ENCODE data around the gene CARTPT.

CARTPT gene

DNA sequence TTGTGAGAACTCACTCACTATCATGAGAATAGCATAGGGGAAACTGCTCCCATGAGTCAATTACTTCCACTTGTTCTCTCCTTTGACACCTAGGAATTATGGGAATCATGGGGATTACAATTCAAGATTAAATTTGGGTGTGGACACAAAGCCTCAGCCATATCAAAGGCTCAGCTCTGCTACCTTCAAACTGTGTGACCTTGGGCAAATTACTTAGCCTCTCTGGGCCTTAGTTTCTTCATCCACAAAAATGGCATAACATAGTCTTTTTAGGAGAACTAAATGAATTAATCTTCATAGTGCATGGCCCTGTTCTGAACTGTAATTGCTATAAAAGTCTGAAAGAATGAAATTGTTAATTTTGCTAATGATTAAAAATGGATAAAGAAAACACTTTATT, 18.3 kb upstream of the CARTPT start:
- Mint-ChIP-seq H3K9me3 (no peaks in the 10 kb centered on the region), H3K27me3 (ENCODE audit: low read depth) (peaks cover 3% of the 10 kb centered on the region), H3K36me3 (ENCODE audit: low read depth) (no peaks in the 10 kb centered on the region), H3K27ac (no peak overlapping the region), H3K4me3 (no peak overlapping the region), H3K4me1 (no peaks in the 10 kb centered on the region)
- TF ChIP-seq, protein P1, sequence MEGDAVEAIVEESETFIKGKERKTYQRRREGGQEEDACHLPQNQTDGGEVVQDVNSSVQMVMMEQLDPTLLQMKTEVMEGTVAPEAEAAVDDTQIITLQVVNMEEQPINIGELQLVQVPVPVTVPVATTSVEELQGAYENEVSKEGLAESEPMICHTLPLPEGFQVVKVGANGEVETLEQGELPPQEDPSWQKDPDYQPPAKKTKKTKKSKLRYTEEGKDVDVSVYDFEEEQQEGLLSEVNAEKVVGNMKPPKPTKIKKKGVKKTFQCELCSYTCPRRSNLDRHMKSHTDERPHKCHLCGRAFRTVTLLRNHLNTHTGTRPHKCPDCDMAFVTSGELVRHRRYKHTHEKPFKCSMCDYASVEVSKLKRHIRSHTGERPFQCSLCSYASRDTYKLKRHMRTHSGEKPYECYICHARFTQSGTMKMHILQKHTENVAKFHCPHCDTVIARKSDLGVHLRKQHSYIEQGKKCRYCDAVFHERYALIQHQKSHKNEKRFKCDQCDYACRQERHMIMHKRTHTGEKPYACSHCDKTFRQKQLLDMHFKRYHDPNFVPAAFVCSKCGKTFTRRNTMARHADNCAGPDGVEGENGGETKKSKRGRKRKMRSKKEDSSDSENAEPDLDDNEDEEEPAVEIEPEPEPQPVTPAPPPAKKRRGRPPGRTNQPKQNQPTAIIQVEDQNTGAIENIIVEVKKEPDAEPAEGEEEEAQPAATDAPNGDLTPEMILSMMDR (IDR thresholded peaks at IDR 0.05; ENCODE audit: unreplicated experiment in 3 of 3) = no peak

DNA sequence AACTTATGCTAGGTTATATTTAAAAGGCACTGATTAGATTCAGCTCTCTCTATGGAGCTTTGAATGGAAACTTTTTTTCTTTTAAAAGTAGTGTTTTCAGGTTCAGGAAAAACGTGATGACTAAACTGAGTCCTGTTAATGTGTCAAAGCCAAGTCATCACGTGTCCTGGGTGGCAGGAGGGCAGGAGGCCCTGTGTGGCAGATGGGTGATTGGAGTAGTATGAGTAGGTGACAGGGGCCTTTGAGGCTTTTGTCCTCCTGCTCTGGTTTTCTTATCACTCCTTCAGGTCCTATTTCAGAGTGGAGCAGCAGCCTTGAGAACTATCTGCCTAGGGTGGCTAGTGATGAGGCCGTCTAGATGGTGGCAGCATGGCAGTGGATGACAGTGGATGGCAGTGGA, 17.7 kb upstream of the CARTPT start:
- Mint-ChIP-seq H3K9me3 (no peaks in the 10 kb centered on the region), H3K27ac (no peak overlapping the region), H3K4me3 (no peak overlapping the region), H3K36me3 (ENCODE audit: low read depth) (no peaks in the 10 kb centered on the region), H3K4me1 (no peaks in the 10 kb centered on the region), H3K27me3 (ENCODE audit: low read depth) (peaks cover 3% of the 10 kb centered on the region)
- TF ChIP-seq, protein P1 (IDR thresholded peaks at IDR 0.05; ENCODE audit: unreplicated experiment in 3 of 3) = no peak

DNA sequence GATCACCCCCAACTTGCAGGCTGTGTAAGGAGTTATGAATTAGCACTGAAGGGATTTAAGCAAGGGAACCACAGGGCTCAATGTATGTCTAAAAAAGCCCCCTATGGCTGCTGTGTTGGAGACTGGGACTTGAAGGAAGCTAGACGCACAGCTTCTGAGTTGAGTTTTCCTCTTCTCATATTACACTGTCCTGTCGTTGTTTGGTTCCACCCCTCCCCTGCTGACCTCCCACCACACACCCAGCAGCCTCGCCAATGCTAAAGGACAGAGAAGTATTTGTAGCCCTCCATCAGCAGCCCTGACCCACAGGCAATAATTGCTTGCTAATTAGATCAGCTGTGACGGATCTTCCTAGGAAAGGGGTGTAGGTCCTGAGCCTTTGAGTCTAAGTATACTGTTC, 15.1 kb upstream of the CARTPT start:
- Mint-ChIP-seq H3K36me3 (ENCODE audit: low read depth) (no peaks in the 10 kb centered on the region), H3K4me3 (no peak overlapping the region), H3K27ac (no peak overlapping the region), H3K4me1 (no peaks in the 10 kb centered on the region), H3K9me3 (no peaks in the 10 kb centered on the region), H3K27me3 (ENCODE audit: low read depth) (peaks cover 4% of the 10 kb centered on the region)
- TF ChIP-seq, protein P1 (IDR thresholded peaks at IDR 0.05; ENCODE audit: unreplicated experiment in 3 of 3) = no peak

DNA sequence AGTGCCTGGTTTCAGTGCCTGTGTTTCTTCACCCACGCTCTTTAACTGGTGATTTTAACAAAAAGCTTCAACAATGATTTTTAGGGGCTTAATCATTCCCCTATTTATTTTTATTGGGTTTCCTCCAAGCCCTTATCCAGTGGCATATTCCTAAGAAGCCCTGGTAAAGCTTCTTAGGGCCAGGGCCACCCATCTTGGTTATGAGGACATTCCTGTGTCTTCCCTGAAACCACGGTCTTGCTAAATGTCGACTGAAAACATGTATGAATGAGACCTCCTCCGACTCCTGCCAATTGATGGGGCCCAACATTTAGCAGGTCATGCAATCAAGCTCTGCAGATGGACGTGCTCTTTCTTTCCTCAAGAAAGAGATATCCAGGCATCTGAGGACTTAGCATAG, 13.7 kb upstream of the CARTPT start:
- Mint-ChIP-seq H3K27me3 (ENCODE audit: low read depth) (peaks cover 8% of the 10 kb centered on the region), H3K4me1 (no peaks in the 10 kb centered on the region)
- TF ChIP-seq, protein P1 (IDR thresholded peaks at IDR 0.05; ENCODE audit: unreplicated experiment in 3 of 3) = no peak

DNA sequence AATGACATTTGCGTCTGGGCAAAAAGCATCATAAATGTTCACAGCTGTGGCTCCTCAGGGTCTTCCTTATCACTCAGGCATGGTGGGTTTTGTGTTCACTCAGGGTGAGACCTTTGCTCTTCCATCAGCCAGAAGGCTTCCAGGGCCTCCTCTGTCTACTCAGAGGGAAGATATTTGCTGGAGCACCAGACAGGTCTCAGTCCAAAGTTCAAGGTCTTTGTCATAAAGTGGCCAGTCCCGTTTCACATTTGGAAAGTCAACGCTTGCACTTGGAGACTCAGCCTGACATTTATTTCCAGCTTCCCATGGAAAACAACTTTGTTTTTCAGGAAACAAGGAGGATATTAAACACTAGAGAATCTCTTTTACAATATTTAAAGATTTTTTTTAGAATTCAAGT, 12.2 kb upstream of the CARTPT start:
- TF ChIP-seq, protein P1 (IDR thresholded peaks at IDR 0.05; ENCODE audit: unreplicated experiment in 3 of 3) = no peak
- H3K27ac Mint-ChIP-seq = no peak overlapping the region
- no peaks in the 10 kb centered on the region for H3K36me3 Mint-ChIP-seq (ENCODE audit: low read depth)
- H3K4me3 Mint-ChIP-seq = no peak overlapping the region
- H3K9me3 Mint-ChIP-seq = no peaks in the 10 kb centered on the region
- H3K27me3 Mint-ChIP-seq (ENCODE audit: low read depth) = peaks cover 8% of the 10 kb centered on the region
- H3K4me1 Mint-ChIP-seq = no peaks in the 10 kb centered on the region

More for the DNA sequence above, 13.7 kb upstream of the CARTPT start:
- H3K36me3 Mint-ChIP-seq (ENCODE audit: low read depth) = no peaks in the 10 kb centered on the region
- H3K4me3 Mint-ChIP-seq = no peak overlapping the region
- H3K9me3 Mint-ChIP-seq = no peaks in the 10 kb centered on the region
- no peak overlapping the region for H3K27ac Mint-ChIP-seq

DNA sequence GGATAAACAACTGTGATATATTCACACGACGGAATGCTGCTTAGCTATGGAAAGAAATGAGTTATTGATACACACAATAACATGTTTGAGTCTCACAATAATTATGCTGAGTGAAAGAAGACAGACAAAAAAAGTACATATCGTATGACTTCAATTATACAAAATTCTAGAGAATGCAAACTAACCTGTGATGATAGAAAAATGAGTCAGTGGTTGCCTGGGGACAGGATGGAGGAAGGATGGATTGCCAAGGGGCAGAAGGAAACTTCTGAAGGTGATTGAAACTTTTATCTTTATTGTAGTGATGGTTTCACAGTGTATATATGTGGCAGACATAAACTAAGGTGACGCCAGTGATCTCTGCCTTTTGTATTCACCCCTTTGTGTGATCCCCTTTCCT, 7.5 kb upstream of the CARTPT start:
- Mint-ChIP-seq H3K4me3 (no peak overlapping the region), H3K36me3 (ENCODE audit: low read depth) (no peaks in the 10 kb centered on the region), H3K27ac (no peak overlapping the region), H3K4me1 (no peaks in the 10 kb centered on the region), H3K27me3 (ENCODE audit: low read depth) (peaks cover 40% of the 10 kb centered on the region), H3K9me3 (no peaks in the 10 kb centered on the region)
- TF ChIP-seq, protein P1 (IDR thresholded peaks at IDR 0.05; ENCODE audit: unreplicated experiment in 3 of 3) = no peak

All from nephron (organoid).